Stimulated activated CD4-positive, alpha-beta T cell treated with anti-CD3 and anti-CD28 coated beads, Interleukin-12 subunit alpha, Interleukin-12 subunit beta, amount 100 ng/mL, for 24 hours (primary cell): ENCODE data around the gene ACTG1.

ENCODE experiments used
- DNase-seq, 2 experiments: peaks; one replicate each; pipeline ENCODE4 v3.0.0-alpha.2; 2020; ENCODE audit warnings: low read depth in 2 of 2

The ACTG1 gene

DNA sequence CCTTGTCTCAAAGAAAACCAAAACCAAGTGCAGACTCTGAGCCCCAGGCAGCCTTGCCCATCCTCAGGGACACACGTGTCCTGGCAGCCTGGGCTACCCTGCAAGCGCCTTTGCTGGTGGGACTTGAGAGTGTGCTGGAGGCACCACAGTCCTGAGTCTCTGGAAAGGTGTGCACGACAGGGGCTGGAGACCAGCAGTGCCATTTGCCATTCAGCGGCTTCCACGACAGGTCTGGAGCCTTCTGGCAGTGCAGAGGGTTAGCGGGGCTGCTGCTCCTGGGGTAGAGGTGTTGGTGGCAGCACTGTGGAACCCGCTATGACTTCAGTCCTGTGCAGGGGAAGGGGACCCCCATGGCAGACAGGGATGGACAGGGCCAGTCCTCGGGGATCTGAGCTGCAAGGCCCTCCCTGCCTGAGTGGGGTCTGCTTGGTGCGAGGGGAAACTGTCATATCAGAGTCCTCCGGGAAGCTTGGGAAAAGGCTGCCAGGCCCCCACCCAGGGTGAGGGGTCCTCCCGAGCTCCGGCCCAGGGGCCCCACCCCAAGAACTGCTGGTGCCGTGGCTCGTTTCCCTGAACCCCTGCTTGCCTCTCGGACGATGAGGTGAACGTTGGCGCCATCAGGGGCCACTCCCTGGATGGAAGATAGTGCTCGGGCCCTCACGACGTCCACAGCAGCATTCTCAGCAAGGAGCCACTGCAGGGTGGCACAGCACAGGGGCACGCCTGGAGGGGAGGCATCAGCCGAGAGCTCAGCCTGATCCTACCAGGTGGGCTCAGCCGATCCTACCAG lies 32.8 kb upstream of the ACTG1 start:
- DNase-seq: no peak

GRCh38 chr17:81544281-81544974 lies 31.8 kb upstream of the ACTG1 start:
- no peak for DNase-seq

- DNase-seq: no peak
Measured at GRCh38 chr17:81543756-81544155, 31.2 kb upstream of the ACTG1 start.

- DNase-seq: no peak
Measured at GRCh38 chr17:81543339-81543675, 30.7 kb upstream of the ACTG1 start.

DNA sequence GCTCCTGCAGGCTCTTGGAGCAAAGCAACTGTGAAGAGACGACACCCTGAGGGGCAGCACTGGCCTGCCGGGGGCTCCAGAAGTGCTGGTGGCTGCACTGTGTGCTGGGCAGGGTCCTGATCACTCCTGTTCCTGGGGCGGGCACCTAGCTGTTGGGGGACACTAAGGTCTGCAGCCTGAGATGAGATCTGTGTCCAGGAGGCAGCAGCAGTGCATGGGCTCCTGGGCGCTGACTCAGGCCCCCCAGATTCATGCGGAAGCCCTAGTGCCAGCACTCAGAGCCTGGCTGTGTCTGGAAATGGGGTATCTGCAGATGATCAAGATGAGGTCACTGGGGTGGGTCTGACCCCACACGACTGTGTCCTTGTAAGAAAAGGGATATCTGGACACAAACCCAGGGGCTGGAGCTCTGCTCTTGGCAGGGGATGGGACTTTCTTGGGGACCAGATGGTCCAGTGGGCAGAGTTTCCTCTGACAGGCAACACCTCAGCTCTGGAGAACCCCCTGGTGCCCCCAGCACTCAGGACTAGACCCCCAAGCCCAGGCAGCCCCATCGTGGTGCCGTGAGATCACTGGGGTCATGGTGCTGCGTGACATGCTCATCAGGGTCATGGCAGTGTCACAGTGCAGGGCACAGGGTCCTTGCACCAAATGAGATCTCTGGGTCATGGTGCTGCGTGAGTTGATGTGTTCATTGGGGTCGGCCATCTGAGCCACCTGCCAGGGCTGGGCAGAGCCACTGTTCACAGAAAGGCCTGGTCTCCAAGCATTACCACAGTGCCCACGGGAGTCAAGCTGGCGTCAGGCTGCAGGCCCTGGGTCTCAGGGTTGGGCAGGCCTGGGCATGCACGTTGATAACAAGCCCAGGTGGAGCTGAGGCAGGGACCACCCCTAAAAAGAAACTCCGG lies 30.1 kb upstream of the ACTG1 start:
- DNase-seq: no peak

GRCh38 chr17:81541123-81541522 lies 28.5 kb upstream of the ACTG1 start:
- no peak for DNase-seq

- no peak for DNase-seq
Measured at GRCh38 chr17:81540676-81541027, 28.1 kb upstream of the ACTG1 start.

GRCh38 chr17:81539961-81540675 lies 27.5 kb upstream of the ACTG1 start:
- DNase-seq: no peak

GRCh38 chr17:81539571-81539900 lies 26.9 kb upstream of the ACTG1 start:
- no peak for DNase-seq

DNA sequence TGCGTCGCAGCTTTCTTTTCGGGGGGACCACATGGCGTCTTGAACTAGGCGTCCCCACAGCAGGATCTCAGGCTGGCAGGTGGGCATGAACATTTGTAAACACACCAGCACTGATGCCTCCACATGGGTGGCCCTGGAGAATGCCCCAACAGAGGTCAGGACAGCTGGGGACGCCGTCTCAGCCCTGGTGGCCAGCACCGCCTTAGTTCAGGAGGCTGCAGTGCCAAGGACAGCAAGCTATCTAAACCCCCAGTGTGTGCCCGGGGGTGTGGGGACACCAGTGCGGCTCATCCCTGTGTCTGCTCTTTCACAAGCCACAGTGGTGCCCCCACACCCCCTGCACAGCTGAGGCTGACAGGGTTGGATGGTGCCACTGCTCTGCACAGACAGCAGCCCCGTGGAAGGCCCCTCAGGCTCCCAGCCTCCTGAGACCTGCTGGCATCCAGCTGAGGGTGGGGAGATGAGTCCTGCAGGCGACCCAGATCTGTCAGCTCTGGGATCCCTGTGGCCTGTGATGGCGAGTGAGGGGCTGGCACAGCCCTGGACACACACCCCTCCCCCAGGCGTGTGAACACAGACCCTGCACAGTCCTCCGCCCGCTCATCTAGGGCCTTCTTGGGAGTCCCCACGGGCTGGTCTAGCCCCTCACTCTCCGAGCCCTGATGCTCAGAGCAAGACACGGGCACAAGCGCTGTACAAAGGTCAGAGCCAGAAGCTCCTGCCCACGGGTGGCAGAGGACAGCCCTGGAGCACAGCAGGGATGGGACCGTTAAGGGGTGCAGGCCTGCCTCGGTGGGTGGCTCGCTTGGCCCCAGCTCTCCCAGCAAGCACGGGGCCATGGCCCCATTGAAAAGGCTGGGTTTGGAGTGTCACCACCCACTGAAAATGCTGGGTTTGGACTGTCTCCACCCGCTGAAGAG lies 26.3 kb upstream of the ACTG1 start:
- DNase-seq: no peak

- DNase-seq: no peak
Measured at GRCh38 chr17:81537856-81538555, 25.4 kb upstream of the ACTG1 start.

DNA sequence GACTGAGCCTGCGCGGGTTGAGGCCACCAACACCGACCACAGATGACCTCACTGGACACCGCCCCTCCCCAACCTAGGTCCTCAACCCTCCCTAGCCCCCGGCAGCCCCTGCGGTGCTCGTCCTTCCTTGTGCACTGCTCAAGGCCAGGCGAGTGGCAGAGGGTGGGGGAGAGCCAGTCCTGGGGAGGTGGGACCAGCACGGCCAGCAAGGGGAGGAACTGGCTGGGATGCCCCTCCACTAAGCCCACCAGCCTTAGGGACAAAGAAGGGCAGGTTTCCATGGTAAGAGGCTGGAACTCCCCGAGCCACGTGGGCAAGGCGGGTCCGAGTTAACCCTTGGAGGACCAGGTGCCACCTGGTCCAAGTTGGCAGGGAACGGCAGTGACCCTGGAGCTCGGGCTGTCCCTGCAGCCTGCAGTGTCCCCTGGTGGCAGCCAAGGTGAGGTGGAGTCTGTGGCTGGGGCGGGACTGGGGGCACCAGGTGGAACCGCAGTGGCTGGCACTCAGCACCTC lies 24.8 kb upstream of the ACTG1 start:
- no peak for DNase-seq

GRCh38 chr17:81536299-81537290 lies 24.0 kb upstream of the ACTG1 start:
- no peak for DNase-seq

GRCh38 chr17:81535480-81536298 lies 23.1 kb upstream of the ACTG1 start:
- DNase-seq: no peak

- no peak for DNase-seq
Measured at GRCh38 chr17:81535007-81535328, 22.4 kb upstream of the ACTG1 start.

- no peak for DNase-seq
Measured at GRCh38 chr17:81534157-81535006, 21.8 kb upstream of the ACTG1 start.
